Stimulated activated CD4-positive, alpha-beta T cell treated with anti-CD3 and anti-CD28 coated beads, Interleukin-2, amount 100 ng/mL, for 24 hours (primary cell): ENCODE results near the gene PDE4B.

Source experiments
- DNase-seq, 2 donors: peaks; one replicate each; pipeline ENCODE4 v3.0.0-alpha.2; 2020

The PDE4B gene

DNA sequence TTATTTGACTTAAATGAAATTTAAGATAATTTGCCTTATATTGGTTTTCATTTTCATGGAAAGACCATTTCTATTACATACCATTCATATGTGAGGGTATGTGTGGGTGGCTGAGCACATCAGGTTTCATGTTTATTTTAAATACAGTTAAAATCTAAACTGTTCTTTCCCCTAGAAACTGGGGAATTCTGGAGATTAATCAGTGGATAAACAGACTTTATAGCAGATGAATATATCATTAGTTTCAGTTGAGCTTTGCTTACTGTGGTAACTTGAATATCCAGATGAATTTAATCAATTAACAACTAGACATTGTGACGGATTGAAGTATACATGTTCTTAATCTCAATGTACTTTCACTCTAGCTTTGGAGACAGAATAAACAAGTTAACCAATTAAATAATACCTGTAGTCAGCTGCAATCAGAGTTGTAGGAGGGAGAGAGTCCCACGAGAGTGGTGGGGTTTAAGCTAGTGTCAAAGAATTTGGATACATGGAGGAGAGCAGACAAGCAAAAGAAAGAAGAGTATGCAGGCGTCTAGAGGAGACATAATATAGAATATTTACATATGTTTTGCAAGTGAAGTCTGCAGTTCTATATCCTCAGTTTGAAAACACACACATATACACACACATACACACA, 97.6 kb downstream of the PDE4B start:
- no peak for DNase-seq

DNA sequence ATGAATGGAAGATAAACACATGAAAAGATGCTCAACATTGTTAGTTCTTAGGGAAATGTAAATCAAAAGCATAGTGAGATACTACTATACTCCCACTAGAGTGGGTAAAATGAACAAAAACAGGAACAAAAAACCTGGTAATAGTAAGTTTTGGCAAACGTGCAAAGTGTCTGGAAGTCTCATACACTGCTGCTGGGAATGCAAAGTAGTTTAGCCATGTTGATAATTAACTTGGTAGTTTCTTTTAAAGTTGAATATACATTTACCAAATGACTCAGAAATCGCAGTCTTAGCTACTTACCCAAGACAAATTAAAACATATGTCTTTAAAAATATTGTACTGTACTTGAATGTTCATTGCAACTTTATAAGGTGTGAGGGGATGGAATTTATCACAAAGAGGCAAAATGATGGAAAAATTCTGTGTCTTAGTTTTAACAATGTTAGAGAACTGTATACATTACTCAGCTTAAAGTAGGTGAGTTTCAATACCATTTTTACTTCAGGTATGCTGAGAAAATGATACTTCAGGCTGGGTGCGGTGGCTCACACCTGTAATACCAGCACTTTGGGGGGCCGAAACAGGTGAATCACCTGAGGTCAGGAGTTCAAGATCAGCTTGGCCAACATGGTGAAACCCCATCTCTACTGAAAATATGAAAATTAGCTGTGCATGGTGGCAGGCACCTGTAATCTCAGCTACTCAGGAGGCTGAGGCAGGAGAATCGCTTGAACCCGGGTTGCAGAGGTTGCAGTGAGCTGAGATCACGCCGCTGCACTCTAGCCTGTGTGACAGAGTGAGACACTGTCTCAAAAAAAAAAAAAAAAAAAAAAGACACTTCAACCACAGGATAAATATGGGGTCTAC, 102.3 kb downstream of the PDE4B start:
- no peak for DNase-seq

DNA sequence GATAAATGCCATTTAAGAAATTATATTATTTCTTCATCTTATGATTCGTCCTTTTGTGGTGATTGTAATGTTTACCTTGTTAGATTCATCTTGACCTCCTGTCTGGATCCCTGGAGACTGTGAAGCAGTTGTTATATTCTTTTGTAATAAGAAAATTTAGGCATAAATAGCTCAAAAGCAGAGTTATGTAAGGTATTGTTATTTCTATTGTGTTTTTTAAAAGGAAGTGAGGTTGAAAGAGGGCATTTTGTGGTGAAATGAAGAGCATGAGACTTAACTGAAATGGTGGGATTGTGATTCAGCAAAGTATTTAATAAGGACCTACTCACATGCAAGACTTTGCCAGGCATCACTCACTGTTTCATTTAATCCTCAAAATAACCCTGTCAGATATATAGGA, 104.0 kb downstream of the PDE4B start:
- no peak for DNase-seq

DNA sequence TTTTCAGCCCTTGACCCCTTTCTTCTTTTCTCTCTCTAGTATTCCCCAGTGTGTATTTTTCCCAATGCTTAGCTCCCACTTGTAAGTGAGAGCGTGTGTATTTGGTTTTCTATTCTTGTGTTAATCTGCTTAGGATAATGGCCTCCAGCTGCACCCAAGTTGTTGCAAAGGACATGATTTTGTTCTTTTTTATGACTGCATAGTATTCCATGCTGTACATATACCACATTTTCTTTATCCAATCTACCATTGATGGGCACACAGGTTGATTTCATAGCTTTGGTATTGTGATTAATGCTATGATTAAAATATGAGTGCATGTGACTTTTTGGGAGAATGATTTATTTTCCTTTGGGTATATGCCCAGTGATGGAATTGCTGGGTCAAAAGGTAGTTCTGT, 104.8 kb downstream of the PDE4B start:
- DNase-seq, result no peak

DNA sequence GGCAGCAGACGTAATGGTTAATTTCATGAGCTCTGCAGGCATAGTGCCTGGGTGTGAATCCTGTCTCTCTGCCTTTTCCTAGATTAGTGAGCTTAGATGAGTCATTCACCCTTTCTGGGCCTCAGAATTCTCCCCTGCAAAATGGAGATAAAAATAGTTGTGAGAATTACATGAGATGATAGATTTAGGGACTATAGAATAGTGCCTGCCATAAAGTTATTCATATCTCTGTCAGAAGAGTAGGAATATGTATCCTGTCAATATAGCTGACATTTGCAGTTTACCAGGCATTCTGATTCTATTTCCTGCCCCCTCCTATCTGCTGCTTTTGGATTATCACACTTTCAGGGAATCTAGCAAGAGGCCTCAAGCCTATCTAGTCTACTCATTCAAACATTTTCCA, 112.0 kb downstream of the PDE4B start:
- DNase-seq, result no peak

DNA sequence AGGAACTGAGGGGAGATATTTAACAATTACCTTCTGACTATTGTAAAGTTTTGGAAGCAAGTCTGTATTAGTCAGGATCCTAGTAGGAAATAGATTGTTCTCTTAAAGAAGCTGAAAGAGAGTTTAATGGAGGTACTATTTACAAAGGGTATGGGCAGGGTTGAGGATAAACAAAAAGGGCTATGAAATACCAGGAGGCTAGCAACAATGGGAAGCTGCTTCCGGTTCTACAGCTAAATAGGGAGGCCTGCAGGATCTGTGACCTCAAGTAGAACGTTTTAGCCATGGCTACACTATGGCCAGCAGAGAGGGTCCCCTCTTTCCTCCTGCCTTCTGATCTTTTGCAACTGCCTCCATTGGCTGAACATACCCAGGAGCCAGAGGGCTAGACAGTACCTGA, 117.7 kb downstream of the PDE4B start:
- no peak for DNase-seq

DNA sequence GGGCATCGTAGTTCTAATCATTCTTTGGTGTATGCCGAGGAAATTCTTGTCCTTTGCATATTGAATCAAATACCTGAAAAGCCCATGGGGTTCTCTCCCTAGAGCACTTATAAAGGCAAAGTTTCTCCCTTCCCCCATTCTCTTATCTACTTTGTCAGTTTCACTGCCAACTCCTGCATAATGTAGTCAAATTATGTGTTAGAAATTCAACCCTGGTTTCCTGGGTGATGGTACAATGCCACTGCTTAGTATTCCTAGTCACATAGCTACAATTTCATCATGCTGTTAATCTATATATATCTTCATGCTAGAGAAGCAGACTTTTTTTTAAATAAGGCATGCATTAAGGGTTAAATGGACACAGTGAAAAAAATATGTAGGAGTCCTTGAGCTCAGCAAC, 119.0 kb downstream of the PDE4B start:
- DNase-seq, result no peak

DNA sequence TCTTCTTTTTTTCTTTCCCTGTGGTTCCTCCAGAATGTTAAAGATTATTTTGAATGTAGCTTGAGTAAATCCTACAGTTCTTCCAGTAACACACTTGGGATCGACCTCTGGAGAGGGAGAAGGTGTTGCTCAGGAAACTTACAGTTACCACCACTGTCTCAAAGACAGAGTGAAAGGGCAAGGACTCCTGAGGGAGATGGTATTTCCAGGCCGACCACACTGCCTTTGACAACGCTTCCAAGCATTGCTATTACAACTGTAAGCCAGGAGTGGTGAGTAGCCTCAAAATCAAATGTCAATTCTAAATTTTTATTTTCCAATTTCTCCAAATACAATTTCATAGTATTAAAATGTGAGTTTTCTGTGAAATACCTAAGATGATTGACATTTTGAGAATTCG, 125.9 kb downstream of the PDE4B start:
- no peak for DNase-seq

DNA sequence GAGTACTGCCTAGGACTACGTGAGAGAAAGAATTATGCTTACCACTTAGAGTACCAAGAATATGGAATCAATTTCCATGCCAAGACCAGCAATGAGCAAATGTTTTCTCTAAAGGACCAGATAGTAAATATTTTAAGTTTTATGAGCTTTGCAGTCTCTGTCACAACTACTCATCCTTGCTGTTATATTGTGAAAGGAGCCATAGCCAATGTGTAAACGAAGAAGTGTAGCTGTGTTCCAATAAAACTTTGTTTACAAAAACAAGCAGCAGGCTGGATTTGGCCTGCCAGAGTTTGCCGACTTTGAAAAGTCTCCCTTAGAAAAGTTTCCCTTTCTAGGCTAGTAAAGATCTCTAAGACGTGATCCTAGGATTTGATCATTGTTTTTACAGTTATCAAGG, 128.8 kb downstream of the PDE4B start:
- no peak for DNase-seq

DNA sequence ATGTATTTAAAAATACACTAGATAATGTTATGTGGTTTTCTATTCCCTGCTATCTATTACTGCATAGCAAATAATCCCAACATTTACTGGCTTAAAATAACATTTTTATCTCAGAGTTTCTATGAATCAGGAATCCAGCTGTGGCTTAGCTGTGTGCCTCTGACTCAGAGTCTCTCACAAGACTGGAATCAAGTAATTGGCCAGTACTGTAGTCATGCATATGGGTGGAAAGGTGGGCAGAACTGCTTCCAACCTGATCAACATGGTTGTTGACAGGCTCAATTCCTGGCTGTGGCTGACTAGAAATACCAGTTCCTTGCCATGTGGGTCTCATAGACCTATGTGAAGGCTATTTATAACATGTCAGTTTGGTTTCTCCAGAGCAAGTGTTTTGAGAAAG, 131.8 kb downstream of the PDE4B start:
- no peak for DNase-seq

DNA sequence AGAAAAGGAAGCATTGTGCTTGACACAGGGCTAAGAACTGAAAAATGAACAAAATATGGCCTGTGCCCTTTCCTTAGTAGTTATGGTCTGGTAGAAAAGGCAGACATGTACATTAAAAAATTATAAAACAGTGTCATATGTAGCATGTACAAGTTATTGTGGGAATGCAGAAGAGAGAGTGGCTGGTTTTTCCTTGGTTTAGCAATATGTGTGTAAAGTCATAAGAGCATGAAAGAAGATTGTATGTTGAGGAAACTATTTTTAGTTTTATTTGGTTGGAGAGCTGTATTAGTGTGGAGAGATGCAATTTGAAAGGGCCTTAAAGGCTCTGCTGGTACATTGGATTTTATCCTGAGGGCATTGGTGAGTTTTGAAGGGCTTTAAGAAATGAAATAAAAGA, 145.8 kb downstream of the PDE4B start:
- no peak for DNase-seq

DNA sequence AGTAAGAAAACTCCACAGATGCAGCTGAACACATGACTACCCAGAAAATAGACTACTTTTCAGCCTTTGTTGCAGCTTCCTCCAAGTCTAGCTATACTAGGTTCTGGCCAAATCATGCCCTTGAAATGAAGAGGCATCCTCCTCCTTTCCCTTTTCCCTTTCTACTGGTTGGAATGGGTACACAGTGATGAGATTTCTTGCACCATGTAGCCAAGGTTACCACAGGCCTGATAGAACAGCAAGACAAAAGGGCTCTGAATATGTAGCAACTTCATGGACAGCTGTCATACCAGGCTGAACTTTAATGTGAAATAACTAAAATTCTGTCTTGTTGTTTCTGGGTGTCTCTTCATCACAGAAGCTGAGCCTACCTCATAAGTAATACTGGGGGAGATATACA, 146.5 kb downstream of the PDE4B start:
- DNase-seq, result no peak

DNA sequence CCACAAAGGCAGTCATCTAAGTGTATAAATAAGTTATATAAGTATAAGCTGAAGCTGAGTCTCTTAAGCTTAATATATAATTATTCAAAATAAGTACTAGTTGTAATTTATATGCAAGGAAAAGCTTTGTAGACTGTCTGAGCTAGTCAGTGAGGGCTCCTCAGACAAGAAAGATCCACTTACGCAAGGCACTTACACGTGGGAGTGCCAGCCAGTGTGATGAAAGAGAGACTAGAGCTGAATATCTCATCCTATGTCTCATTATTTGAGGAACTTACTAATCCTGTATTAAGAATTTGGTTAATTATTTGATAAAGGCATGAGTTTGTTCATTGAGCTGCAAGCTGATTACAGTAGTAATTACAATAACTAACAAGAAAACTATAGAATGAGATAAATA, 146.9 kb downstream of the PDE4B start:
- DNase-seq, result no peak

DNA sequence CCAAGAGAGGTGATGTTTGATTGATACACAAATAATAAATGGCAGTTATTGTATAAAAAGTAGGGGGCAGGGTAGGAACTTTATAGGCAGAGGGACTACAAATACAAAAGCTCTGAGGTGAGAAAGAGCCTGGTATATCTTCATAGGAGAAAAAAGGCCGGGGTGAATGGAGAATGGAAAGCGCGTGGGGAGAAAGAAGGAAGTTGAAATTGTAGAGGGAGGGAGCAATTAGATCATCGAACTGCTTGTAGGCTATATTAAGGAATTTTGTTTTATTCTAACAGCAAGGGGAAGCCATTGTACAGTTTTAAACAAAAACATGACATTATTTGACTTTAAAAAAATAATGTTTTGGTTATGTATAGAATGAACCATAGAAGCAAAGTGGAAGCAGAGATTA, 147.4 kb downstream of the PDE4B start:
- no peak for DNase-seq

DNA sequence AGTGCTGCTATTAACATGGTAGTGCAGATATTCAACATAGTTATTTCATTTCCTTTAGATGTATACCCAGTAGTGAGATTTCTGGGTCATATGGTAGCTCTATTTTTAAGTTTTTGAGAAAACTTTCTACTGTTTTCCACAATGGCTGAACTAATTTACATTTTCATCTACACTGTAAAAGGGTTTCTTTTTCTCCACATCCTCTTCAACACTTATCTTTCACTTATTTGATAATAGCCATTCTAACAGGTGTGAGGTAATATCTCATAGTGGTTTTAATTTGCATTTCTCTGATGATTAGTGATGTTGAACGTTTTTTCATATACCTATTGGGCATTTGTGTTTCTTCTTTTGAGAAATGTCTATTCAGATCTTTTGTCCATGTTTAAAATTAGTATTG, 149.8 kb downstream of the PDE4B start:
- DNase-seq, result no peak

DNA sequence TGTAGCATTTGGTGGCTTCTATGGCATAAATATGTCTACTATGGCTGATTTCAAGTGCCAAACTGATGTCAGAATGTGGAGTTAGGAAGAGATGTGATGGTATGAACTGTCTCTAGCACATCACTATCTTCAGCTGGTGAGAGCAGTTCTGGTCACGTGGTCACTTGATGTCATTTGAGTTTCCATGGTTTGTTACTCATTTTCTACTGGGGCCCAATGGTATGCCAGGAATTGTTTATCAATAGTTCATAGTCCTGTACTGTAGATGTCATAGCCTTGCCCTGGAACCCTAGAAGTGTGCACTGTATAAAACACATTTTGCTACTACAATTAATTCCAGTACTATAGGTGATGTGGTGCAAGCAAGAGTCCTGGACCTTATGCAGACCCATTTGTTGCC, 153.7 kb downstream of the PDE4B start:
- DNase-seq, result no peak

DNA sequence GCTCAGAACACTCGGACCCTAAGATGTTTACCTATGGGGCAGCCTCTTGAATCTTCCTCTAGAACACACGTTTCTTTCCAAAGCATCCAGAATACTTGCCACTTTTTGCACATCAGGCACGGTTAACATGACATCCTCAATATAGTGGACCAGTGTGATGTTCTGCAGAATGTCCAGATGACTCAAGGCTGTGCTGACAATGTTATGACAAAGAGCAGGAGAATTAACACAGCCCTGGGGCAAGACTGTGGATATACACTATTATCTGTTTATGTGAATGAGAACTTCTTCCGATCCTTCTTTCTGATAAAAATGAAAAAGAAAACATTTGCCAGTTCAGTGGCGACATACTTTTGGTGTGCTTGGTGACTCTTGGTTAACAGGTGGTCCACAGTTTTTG, 154.3 kb downstream of the PDE4B start:
- DNase-seq, result no peak

DNA sequence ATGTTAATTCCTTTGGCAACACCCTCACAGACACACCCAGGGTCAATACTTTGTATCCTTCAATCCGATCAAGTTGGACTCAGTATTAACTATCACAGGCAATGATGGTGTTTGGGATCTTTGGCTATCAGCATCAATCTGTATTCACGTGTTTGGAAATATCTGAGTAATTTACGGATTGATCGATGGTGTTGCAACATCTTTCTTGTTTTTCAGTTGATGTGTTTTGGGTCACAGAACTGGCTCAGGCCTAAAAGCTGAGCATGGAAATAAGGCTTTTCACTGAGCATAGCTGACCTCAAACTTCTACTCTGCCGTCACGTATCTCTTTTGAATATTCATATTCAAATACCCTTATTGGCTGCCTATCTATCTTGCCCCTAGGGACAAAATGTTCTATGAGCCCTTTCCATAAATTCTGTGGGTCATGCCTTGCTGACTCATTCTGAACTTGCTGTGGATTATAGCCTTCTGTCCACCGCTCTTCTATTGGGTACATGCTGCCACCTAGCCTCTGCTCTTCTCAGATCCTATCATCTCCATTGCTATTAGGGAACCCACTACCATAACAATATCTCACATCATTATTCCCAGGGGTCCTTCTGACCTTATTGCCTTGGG, 156.0 kb downstream of the PDE4B start:
- DNase-seq, result no peak

DNA sequence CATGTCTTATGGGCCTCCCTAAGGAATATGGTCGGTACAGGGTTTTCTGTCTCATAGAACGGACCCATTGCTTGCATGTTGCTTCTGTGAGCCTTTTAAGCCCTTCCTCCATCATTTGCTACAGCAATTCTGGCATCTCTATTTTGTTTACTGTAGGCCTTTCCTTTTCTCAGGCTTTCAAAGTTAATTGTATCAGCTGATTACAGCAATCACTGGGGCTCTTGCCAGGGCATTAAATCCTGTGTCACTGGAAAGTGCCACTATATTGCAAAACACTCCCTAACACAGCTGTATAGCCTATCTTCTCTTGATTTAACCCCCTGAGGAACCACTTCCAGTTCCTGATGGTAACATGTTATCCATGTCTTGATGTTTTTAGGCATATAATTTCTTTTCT, 156.5 kb downstream of the PDE4B start:
- DNase-seq, result no peak

DNA sequence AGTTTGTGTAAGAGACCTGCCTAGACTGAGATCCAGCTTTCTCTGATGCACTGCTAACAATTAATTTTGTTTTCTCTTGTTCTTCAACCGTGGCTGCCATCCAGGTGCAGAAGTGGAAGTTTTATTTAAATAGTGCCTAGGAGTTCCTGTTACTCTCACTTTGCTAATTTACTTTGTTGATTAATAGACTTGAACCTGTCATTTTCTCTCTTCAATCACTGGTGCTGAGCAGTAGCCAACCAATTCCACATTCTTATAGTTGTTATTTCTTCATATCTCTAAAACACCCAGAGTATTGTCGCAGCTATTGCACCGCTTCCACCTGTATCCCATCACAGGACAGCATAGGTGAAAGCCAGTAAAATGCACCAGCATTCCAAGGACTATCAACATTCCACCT, 157.2 kb downstream of the PDE4B start:
- DNase-seq, result no peak

DNA sequence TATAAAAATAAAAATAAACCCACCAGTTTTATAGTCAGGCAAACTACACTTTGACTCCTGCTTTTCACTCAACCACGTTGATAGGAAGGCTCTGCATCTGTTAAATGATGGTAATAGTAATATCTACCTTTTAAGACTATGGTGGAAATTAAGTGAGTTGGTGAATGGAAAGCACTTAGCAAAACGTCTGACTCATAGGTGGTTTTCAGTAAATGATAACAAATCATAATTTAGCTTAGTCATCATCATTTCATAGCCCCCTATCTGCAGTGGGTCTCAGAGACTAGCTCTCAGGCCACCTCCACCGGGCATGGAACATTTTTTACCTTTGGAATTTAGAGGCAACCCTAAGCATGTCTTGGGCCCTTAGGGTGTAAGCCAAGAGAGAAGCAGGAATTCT, 160.0 kb downstream of the PDE4B start:
- DNase-seq, result no peak

DNA sequence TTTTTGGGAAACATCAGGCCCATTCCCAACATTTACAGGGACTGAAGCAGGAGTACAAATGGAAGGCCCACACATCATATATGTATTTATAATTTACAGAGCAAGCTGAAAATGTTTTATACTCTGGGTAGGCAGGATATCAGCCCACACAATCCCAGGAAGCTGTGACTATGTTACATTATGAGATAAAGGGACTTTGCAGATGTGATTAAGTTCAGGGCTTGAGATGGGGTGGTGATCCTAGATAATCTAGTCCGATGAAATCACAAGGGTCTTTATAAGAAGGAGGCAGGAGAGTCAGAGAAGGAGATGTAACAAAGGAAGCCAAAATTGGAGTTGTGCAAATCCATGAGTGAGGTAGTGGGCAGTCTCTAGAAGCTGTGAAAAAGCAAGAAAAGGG, 160.5 kb downstream of the PDE4B start:
- DNase-seq, result no peak

DNA sequence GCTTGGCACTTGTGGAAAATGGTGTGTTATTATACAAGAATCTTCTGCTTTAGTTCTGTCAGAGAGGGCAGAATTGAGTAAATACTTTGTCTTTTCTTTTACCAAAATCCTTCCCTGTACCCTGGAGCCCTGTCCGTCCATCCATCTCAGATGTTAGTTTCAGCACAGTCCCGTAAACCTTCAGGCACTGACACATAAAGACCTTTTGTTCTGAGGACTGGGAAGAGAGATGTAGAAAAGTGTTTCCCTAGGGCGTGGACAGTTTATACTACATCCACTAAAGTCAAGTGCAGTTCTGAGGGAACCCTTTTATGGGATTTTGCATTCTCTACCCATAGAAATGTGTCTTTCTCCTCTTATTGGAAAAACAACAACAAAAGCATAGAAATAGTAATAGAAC, 162.4 kb downstream of the PDE4B start:
- no peak for DNase-seq

DNA sequence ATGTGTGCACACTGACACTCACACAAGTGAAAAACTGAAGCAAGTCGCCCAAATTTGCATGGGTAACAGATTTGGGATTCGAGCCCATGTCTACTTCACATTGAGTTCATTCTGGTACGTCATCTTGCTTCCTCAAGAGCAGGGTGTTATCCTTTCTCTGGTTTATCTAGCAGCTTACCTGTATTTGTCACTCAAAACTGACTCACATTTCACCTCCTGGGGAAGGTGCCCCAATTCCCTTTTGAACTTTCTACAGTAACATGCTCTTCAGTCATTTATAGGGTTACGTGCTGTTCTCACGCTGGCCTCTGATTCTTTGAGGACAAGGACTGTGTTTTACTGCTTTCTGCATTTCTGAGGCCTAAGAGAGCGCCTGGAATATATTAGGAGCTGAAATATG, 162.8 kb downstream of the PDE4B start:
- no peak for DNase-seq
